ENCODE data around the gene TMF1.

TMF1 gene, protein sequence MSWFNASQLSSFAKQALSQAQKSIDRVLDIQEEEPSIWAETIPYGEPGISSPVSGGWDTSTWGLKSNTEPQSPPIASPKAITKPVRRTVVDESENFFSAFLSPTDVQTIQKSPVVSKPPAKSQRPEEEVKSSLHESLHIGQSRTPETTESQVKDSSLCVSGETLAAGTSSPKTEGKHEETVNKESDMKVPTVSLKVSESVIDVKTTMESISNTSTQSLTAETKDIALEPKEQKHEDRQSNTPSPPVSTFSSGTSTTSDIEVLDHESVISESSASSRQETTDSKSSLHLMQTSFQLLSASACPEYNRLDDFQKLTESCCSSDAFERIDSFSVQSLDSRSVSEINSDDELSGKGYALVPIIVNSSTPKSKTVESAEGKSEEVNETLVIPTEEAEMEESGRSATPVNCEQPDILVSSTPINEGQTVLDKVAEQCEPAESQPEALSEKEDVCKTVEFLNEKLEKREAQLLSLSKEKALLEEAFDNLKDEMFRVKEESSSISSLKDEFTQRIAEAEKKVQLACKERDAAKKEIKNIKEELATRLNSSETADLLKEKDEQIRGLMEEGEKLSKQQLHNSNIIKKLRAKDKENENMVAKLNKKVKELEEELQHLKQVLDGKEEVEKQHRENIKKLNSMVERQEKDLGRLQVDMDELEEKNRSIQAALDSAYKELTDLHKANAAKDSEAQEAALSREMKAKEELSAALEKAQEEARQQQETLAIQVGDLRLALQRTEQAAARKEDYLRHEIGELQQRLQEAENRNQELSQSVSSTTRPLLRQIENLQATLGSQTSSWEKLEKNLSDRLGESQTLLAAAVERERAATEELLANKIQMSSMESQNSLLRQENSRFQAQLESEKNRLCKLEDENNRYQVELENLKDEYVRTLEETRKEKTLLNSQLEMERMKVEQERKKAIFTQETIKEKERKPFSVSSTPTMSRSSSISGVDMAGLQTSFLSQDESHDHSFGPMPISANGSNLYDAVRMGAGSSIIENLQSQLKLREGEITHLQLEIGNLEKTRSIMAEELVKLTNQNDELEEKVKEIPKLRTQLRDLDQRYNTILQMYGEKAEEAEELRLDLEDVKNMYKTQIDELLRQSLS

DNA sequence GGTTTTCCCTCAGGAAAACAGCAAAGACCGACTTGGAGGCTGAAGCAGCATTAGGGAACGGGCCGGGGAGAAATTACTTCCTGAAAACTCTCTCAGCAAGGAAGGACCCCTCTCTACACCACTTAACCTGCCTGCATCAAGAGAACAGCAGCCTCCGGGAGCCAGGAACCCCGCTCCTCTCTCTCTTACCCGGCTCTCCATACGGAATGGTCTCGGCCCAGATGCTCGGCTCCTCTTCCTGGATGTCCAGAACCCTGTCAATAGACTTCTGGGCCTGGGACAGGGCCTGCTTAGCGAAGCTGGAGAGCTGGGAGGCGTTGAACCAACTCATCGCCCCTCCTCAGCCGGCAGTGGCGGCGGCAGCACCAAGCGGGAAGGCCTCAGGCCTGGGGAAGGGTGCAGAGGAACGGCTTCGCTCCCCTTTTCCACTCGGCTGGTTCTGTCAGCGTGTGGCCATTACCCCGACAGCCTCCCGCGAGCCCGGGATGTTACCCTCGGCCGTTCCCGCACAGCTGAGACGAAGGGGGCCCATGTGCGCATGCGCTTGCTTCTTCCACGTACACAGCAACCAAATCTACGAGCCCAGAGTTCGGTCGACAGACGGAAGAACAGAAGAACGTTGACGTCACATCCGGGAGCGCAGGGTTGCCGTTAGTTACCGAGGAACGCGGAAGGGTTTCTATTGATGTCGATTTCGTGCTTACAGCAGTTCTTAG, at the start of gene TMF1:
TMF1 (minus strand) TSS at position 578 of the 716 bp plus-strand sequence; CDS start at position 331, 247 bp downstream.
- DNase-seq: no peak

GRCh38 chr3:69099576-69099975, 47.4 kb upstream of the TMF1 start:
- DNase-seq: no peak

GRCh38 chr3:69097407-69098086, 45.4 kb upstream of the TMF1 start:
- no peak for DNase-seq

- DNase-seq: no peak
These were observed 44.2 kb upstream of the TMF1 start for GRCh38 chr3:69096299-69096698.

- DNase-seq: no peak
These were observed 43.5 kb upstream of the TMF1 start for GRCh38 chr3:69095636-69096035.

- DNase-seq: no peak
These were observed 42.5 kb upstream of the TMF1 start for GRCh38 chr3:69094467-69095205.

DNA sequence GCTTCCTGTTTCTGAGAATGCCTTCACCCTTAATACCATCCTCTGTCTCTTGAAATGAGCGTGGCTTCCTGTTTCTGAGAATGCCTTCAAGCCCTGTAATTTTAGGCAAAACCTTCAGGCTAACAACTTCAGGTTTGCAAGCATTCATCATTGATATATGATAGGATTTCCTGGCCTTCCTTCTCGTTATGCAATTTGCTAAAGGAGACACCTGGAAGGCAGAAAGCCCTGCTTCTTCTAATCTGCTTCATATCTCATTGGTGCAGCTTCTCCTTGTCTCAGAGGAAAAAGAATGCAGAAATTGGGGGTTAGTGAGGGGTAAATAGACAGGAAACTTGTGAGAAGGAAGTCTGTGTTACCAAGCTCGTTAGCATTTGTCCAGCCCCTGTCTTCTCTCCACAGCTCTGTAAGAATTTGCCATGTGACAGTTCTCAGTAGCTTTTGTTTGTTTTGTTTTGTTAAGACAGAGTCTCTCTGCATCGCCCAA, 39.9 kb upstream of the TMF1 start:
- no peak for DNase-seq

- DNase-seq: no peak
These were observed 39.4 kb upstream of the TMF1 start for GRCh38 chr3:69091389-69092029.

DNA sequence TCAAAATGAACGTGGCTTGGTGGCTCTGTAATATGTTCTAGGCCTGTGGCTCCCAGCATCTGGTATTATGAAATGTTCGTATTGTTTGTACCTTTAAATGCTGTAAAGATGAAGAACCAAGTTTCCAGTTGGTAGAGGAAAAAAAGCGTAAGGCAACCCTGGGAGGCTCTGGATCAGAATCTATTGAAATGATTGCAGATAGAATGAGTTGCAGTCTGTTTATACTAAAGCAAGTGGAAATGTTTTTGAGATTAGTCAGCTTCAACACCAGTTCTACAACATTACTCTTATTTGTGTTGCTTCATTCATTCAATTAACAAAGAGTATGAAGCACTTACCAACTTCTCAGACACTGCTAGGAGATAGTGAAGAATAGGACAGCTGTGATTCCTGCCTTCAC, 37.9 kb upstream of the TMF1 start:
- no peak for DNase-seq

DNA sequence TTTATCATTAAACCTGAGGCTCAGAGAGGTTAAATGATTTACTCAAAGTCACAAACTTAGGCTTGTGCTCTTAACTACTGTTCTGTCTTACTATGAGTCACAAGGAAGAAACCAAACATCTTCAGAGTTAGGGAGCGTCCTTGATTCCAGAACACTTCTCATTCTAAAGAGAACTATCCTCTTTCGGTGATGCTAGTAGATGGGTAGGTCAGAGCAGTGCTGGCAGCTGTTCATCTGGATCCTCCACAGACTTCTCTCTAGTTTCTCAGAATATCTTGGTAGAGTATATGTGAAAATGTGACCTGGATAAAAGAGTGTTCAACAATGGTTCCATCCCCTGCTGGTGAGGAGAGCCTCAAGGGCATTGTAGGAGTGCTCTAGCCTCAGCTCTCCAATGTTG, 35.9 kb upstream of the TMF1 start:
- no peak for DNase-seq

DNA sequence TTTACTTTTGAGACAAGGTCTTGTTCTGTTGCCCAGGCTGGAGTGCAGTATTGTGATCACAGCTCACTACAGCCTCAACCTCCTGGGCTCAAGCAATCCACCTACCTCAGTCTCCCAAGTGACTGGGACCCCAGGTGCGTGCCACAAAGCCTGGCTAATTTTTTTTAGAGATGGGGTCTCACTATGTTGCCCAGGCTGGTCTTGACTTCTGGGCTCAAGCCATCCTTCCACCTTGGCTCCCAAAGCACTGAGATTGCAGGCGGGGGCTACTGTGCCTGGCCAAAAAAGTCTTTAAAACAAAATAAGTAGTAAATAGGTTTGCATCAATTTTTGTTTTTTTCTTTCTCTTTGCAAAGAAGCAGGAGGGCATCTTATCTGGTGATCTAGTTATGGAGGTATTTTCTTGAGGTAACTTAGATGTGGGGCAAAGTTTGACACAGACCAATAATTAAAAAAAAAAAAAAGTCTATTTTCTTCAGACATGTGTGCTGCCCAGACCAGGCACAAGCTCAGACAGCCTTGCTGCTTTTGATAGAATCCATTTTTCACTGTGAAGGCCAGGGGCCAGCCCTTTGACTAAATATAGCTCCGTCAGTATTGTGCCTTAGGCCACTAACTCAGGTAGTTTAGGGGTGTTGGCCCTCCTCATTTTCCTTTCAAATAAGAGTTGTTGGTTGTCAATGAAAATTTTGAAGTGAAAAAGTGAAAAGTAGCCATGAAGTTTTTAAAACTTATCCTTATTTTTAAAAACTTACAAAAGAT, 35.1 kb upstream of the TMF1 start:
- no peak for DNase-seq

GRCh38 chr3:69085833-69086722, 33.9 kb upstream of the TMF1 start:
- DNase-seq: no peak

DNA sequence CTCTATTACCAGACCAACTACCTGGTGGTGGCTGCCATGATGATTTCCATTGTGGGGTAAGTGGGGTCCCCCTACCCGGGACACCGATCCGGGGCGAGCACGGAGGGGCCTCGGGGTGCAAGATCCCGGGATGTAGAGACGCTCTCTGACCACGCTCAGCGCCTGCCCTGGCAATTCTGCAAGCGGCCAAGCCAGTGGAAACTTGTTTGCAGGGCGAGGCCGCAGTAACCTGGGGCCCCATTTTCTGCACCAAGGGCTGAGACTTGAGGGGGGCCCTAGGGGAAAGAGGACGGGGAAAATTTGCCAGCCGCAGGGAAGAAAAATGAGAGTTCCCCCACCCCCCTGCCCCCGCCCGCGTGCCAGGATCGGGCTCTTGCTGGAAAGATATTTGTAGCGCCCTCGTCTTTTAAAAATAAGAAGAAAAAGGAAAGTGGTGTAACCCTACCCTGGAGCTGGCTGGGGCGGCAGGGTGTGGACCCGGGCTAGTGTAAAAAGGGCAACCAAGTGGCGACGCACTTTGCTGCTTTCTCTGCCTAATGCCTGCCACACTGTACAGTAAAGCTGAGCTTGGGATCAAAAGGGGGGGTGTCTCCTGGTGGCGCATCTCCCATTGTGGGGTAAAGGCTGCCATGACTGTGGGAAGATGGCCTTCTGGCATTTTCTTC, 33.2 kb upstream of the TMF1 start:
- DNase-seq: no peak

- no peak for DNase-seq
These were observed 32.4 kb upstream of the TMF1 start, which contains the start of gene ARL6IP5 for GRCh38 chr3:69084326-69085167. ARL6IP5 (plus strand) TSS chr3:69084937; CDS start chr3:69085048, 111 bp downstream.

DNA sequence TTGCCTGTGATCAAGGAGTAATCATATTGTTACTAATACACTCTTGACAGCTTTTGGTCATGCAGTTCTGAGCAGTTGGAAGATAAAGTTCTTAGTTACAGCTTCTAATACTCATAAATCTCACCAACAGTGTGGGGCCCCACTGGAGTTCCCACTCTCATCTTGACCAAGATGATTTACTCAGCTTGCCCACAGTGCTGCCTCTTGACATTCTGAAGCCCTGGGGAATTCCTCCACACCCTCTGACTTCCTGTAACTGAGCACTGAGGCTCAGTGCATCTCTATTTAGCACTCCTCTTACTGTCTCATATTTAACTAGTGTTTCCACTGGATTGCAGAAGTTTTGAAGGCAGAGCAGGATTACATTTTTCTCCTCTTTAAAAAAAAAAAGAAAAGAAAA, 30.7 kb upstream of the TMF1 start:
- no peak for DNase-seq

- no peak for DNase-seq
These were observed 30.2 kb upstream of the TMF1 start for GRCh38 chr3:69082361-69082760.

- DNase-seq: no peak
These were observed 29.6 kb upstream of the TMF1 start for GRCh38 chr3:69081583-69082262.

Data from cortex of kidney (tissue), 1 donor.